GM12801 (cell line): ENCODE data around the gene REG3G.

Experiments
- TF ChIP-seq, protein P1 (sequence below): IDR thresholded peaks from one replicate; pipeline ENCODE4 v1.5.1; 2011; ENCODE audit warnings: control low read depth; ENCODE audit not compliant: insufficient read length; ENCODE audit errors: extremely low read depth

The REG3G gene

DNA sequence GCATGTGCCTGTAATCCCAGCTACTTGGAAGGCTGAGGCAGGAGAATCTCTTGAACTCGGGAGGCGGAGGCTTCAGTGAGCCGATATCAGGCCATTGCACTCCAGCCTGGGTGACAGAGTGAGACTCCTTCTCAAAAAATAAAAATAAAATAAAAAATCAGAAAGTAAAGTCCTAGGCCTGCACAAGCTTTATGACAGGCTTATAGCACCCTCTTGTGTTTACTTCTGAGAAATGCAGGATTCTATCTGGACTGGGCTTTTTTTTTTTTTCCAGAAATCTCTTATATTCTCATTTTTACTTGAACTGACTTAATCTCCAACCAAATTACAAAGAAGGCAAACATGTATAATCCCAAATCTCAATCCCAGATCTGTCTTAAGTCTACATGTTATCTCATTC is 26.1 kb upstream of the REG3G start:
- TF ChIP-seq, protein P1, sequence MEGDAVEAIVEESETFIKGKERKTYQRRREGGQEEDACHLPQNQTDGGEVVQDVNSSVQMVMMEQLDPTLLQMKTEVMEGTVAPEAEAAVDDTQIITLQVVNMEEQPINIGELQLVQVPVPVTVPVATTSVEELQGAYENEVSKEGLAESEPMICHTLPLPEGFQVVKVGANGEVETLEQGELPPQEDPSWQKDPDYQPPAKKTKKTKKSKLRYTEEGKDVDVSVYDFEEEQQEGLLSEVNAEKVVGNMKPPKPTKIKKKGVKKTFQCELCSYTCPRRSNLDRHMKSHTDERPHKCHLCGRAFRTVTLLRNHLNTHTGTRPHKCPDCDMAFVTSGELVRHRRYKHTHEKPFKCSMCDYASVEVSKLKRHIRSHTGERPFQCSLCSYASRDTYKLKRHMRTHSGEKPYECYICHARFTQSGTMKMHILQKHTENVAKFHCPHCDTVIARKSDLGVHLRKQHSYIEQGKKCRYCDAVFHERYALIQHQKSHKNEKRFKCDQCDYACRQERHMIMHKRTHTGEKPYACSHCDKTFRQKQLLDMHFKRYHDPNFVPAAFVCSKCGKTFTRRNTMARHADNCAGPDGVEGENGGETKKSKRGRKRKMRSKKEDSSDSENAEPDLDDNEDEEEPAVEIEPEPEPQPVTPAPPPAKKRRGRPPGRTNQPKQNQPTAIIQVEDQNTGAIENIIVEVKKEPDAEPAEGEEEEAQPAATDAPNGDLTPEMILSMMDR: no peak

DNA sequence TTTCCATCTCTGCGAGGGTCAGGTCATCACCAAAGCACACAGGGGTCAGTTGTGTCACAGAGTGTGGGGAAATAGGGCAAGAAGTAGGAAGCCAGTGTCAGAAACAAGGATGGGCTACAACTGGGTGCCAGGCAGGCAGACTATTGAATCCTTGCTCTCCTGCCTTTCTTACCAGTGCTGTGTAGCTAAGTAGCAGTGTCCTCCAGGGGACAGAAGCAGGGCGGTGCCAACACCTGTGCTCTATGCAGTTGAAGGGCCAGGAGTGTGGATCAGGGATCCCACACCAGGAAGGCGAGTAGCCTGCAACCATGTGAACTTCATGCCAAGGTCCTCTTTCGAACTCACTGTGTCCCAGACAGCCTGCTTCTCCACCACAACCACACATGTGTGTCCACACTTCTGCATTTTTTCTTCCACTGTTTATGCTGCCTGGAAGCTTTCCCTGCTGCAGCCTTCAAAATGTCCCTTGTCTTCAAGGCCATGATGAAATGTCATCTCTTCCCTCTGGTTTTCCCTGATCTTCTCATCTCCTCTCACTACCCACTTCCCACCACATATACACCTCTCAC is 25.4 kb upstream of the REG3G start:
- TF ChIP-seq, protein P1: no peak

DNA sequence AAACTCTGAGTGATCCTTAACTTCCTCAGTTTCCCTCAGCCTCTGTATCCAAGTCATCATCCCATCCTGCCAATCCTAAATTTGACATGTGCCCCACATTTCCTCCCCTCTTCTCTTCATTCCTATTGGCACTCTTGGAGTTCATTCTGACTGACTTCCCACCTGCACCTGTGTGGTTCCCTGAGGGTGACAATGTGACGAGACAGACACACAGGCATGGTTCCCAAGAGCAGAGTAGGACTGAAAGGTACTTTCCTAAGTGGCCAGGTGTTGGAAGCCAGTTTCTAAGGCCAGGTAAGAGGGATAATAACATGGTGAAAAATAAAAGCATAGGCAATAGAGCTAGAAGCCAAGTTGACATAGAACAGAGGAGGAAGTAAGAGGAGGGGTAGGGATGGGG is 24.2 kb upstream of the REG3G start:
- TF ChIP-seq, protein P1: no peak

DNA sequence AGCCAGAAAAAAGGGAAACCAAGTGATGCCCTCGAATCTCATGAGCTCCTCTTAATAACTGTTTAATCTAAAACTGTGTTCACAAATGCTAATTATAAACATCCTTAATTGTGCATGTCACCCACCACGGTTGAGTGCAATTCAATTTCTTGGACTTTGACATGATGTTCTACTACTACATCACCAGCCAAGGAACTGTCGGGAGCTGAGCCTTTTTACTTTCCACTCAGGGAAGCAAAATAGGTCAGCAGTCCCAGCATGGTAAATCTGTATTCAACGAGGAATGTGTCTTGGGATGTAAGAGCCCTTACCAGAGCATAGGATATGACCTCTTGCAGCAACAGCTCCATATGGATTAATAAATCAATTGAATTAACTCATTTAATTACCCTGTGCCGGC is 20.8 kb upstream of the REG3G start:
- TF ChIP-seq, protein P1: no peak

DNA sequence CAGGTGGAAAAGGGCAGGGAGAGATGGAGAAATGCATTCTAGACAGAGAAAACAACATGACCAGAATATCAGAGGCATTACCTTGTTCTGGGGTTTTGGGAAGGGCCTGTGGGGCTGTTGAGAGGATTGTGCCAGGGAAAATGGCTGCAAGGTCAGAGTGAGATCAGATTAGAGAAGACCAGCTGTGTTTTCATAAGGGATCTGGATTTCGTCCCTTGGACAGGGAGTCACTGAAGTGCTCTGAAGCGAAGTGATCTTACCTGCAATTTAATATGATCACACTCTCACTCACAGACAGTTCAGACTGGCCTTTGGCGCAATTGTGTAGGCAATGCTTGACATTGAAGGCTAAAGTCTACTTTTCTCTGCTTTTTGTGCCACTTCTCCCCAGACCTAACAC is 20.3 kb upstream of the REG3G start:
- TF ChIP-seq, protein P1: no peak

DNA sequence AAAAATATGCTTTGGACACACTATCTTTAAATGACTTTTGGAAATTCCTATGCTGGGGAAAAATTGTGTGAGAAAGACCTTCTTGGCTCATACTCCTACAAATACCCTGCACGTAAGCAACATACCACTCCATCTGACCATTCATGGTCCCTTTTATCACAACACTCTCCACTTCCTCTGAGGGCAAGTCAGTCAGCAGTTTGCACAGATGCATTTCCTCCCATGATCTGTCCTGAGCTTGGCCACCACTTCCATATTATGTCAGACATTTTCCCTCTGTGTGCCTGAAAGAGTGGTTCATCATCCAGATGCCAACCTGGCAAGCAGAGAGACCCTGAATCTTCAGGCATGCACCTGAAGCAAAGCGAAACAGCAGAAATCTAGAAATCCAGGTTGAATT is 16.1 kb upstream of the REG3G start:
- TF ChIP-seq, protein P1: no peak

DNA sequence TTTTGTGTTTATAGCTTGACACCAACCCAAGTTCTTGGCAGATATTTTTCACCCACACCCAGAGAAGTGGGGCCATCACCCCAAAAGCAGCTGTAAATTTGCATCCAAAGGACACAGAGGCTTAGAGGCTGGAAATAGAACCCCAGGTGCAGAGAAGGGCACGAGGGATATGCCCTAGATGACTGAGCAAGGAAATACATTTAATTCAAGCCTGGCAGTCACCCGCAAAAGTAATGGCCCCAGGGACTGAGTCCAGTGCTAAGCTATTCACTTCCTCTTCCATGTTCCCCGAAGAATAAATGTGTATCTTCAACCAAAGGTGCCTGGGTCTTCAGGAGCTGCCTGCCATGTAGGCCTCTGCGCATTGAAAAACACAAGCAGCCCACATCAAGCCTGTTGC is 14.0 kb upstream of the REG3G start:
- TF ChIP-seq, protein P1: no peak
